CD4-positive, alpha-beta T cell (primary cell): ENCODE measurements around the gene ATG9A. TPM values are rescaled to one million over a fixed set of nuclear protein-coding genes. Genes with fewer than 3 reads are reported as not detected.
A peak's percentile ranks its signal among the peaks of the same experiment; 100 is the strongest.
"Not testable (repeated sequence)": the region's sequence is repeated elsewhere in the genome, so short reads cannot be mapped to it uniquely, and the experiment has no call there.

ENCODE experiments used
- ATAC-seq: fragments of 200-7000 bp; cut with Tn5 transposase; one replicate; pipeline ENCODE4 v1.10.0; 2022; ENCODE audit warnings: mild to moderate bottlenecking; ENCODE audit not compliant: poor library complexity
- CTCF ChIA-PET: fragments of 350-600 bp; sonication (Branson Sonifier 250); formaldehyde crosslinking; loops from one replicate; lab custom pipeline; 2021; ENCODE audit warnings: antibody characterized with exemption, inconsistent platforms; lab: Charles Lee
- POLR2A ChIA-PET: fragments of 350-600 bp; sonication (Branson Sonifier 250); formaldehyde crosslinking; loops from one replicate; lab custom pipeline; 2021; ENCODE audit warnings: antibody characterized with exemption, inconsistent platforms; lab: Charles Lee
- DNase-seq, 14 experiments: peaks; one replicate each; pipeline ENCODE4 v3.0.0-alpha.2; 2013 to 2020; ENCODE audit warnings: mixed read lengths in 2 of 14
- H3K27ac ChIP-seq, 2 donors: one replicate each; pipeline versions ENCODE4 v1.5.1 to v1.7.0; 2013; ENCODE audit warnings: low read length in 2 of 2, low read depth in 1 of 2, mild to moderate bottlenecking in 1 of 2
- H3K27me3 ChIP-seq, 2 experiments: 1 replicate in 1 of 2; 2 replicates in 1 of 2; pipeline versions ENCODE4 v1.6.1 to v1.7.0; 2013; ENCODE audit warnings: low read length in 2 of 2, control low read depth in 1 of 2, mild to moderate bottlenecking in 1 of 2, moderate library complexity in 1 of 2; ENCODE audit not compliant: insufficient read depth in 2 of 2, control insufficient read depth in 1 of 2
- H3K36me3 ChIP-seq: one replicate; pipeline ENCODE4 v1.6.1; 2013; ENCODE audit warnings: low read length, control low read depth; ENCODE audit not compliant: insufficient read depth
- H3K4me1 ChIP-seq: one replicate; pipeline ENCODE4 v1.6.1; 2013; ENCODE audit warnings: low read length, control low read depth; ENCODE audit not compliant: insufficient read depth
- H3K4me3 ChIP-seq: one replicate; pipeline ENCODE4 v1.5.1; 2013; ENCODE audit warnings: mild to moderate bottlenecking, low read length, moderate library complexity
- H3K9me3 ChIP-seq, 2 experiments: 1 replicate in 1 of 2; 2 replicates in 1 of 2; pipeline versions ENCODE4 v1.6.1 to v1.7.0; 2013; ENCODE audit warnings: low read length in 2 of 2, mild to moderate bottlenecking in 2 of 2, control low read depth in 1 of 2, moderate library complexity in 1 of 2; ENCODE audit not compliant: control insufficient read depth in 1 of 2, insufficient read depth in 1 of 2
- H3K27ac Mint-ChIP-seq: one replicate; pipeline ENCODE4 v1.8.0; 2020; ENCODE audit warnings: mixed read lengths
- H3K27me3 Mint-ChIP-seq: one replicate; pipeline ENCODE4 v1.8.0; 2021; ENCODE audit warnings: mixed read lengths
- H3K36me3 Mint-ChIP-seq: one replicate; pipeline ENCODE4 v1.8.0; 2021; ENCODE audit warnings: low read depth, mixed read lengths
- H3K4me1 Mint-ChIP-seq: one replicate; pipeline ENCODE4 v1.8.0; 2021; ENCODE audit warnings: low read depth, mixed read lengths
- H3K4me3 Mint-ChIP-seq: one replicate; pipeline ENCODE4 v1.8.0; 2020; ENCODE audit warnings: mild to moderate bottlenecking, mixed read lengths
- H3K9me3 Mint-ChIP-seq: one replicate; pipeline ENCODE4 v1.8.0; 2020; ENCODE audit warnings: mixed read lengths
- intact Hi-C, 2 experiments: fragments of 100-400 bp; cut with DNase I in 1 of 2; cut with micrococcal nuclease in 1 of 2; formaldehyde crosslinking; loops; one replicate each; pipeline versions ENCODE4 v1.15.1 to v1.9.0; 2023 to 2025; cut with DNase I, micrococcal nuclease
- total RNA-seq, 174 experiments: library from RNA in 2 of 174; stranded (reverse) in 2 of 174; gene quantifications; one replicate each; pipeline ENCODE4 v1.2.3 and lab custom pipeline; 2021 to 2026
- TF ChIP-seq, protein P1 (sequence below): fragments of 200-600 bp; IDR thresholded peaks from one replicate; pipeline ENCODE4 v1.8.0; 2022; ENCODE audit warnings: antibody characterized with exemption, mild to moderate bottlenecking

Gene ATG9A
- total RNA-seq, 2 experiments from 2014 or later: 105 to 106 TPM

DNA sequence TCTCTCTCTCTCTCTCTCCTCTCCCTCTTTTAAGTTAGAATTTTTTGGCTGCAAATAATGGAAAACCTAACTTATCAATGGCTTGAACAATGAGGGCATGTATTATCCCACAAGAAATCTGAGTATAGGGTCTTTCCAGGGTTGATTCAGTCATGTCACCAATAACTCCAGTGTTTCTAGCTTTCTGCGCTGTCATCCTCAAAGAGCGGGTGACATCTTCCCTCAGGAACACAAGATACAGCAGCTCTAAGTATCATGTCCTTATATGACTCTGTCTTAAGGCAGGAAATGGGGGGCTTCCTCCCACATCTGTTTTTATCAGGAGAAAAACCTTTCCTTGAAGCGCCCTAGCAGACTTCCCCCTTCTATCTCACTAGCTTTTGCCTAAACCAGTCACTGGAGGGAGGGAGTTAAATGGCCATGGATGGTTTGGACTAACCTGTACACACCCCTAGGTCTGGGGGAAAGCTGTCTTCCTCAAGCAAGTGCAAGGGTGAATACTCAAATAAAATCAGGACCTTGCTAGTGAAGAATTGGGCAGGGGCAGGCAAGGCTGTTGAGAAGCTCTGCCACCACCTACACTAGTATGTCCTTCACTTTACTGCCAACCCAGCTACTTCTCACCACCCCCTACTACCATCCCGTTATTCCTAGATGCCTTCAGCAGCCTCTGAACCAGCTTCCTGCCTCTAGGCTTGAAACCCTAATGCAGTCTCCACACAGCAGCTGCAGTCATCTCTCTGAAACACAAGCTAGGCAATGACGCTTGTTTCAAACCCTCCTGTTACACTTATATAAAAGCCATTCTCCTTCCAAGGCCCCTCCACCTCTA lies 31.8 kb upstream of the ATG9A start:
- Mint-ChIP-seq H3K4me3 (no peak overlapping the region), H3K4me1 (no peaks in the 10 kb centered on the region), H3K9me3 (no peaks in the 10 kb centered on the region), H3K27me3 (no peaks in the 10 kb centered on the region), H3K36me3 (no peaks in the 10 kb centered on the region), H3K27ac (no peak overlapping the region)
- Histone ChIP-seq H3K36me3 (no peaks in the 10 kb centered on the region), H3K27me3 (no peaks in the 10 kb centered on the region), H3K9me3 (no peaks in the 10 kb centered on the region), H3K4me3 (no peak overlapping the region), H3K27ac (no peak overlapping the region), H3K4me1 (no peaks in the 10 kb centered on the region)
- intact Hi-C loops: no loop called here
- ATAC-seq (no peak), DNase-seq (no peak)
- TF ChIP-seq, protein P1, sequence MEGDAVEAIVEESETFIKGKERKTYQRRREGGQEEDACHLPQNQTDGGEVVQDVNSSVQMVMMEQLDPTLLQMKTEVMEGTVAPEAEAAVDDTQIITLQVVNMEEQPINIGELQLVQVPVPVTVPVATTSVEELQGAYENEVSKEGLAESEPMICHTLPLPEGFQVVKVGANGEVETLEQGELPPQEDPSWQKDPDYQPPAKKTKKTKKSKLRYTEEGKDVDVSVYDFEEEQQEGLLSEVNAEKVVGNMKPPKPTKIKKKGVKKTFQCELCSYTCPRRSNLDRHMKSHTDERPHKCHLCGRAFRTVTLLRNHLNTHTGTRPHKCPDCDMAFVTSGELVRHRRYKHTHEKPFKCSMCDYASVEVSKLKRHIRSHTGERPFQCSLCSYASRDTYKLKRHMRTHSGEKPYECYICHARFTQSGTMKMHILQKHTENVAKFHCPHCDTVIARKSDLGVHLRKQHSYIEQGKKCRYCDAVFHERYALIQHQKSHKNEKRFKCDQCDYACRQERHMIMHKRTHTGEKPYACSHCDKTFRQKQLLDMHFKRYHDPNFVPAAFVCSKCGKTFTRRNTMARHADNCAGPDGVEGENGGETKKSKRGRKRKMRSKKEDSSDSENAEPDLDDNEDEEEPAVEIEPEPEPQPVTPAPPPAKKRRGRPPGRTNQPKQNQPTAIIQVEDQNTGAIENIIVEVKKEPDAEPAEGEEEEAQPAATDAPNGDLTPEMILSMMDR: no peak
- ChIA-PET POLR2A (interaction anchor here (0.8 to 1.2 kb wide), 5 partner anchors 9 to 18 kb away, joined by 3 to 5 read pairs (median 3); partner anchors contain the start of genes DNAJB2, GLB1L, STK16 and TUBA4B), CTCF (interaction anchor here (2.4 to 2.5 kb wide), 2 partner anchors 16 to 34 kb away, joined by 7 to 8 read pairs; no protein-coding TSS in a partner anchor)

GRCh38 chr2:219258942-219259341 lies 29.5 kb upstream of the ATG9A start:
- not testable (repeated sequence) for DNase-seq, H3K27me3 ChIP-seq, H3K4me3 Mint-ChIP-seq, ATAC-seq, H3K27ac ChIP-seq, H3K4me3 ChIP-seq, H3K9me3 ChIP-seq, H3K36me3 ChIP-seq, H3K27ac Mint-ChIP-seq, H3K27me3 Mint-ChIP-seq, H3K36me3 Mint-ChIP-seq, H3K9me3 Mint-ChIP-seq
- H3K4me1 Mint-ChIP-seq: peaks cover 11% of the 10 kb centered on the region
- intact Hi-C loops: loop anchor here in 1 of 2 experiments (10.0 kb wide), 1 partner anchor 694 kb away; the partner anchor contains the start of genes CNOT9 and USP37
- ChIA-PET CTCF (interaction anchor here (0.7 to 8.4 kb wide), 2 partner anchors 20 to 586 kb away, joined by 5 to 50 read pairs; partner anchors contain the start of gene DNAJB2), POLR2A (interaction anchor here (0.9 kb wide), 1 partner anchor 20 kb away, joined by 4 read pairs; the partner anchor contains the start of gene DNAJB2)
- H3K4me1 ChIP-seq: peaks cover 11% of the 10 kb centered on the region

DNA sequence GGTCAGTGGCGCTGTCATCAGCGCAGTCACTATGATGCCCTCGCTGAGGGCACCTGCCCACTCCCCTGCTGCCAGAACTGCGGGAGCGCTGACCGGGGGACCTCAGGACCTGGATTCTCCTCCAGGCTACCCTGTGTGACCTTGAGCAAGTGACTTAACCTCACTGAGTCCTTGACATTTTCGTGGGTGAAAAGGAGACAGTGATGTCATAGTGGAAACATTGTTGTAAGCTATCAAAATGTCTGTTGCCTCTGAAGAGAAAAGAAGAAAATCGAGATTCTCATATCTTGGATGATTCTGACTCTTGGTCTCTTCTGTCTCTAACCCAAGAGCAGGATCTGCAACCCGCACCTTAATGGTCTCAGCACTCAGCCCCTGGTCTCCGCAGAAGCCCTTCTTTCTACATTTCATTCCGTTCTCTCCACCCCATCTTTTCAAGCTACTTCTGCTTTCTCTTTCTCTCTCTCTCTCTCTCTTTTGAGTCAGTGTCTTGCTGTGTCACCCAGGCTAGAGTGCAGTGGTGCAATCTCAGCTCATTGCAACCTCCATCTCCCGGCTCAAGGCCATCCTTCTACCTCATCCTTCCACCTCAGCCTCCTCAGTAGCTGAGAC lies 25.3 kb upstream of the ATG9A start:
- Histone ChIP-seq H3K27ac (peak overlapping the region; percentile 61 to 87), H3K36me3 (peaks cover 23% of the 10 kb centered on the region), H3K27me3 (no peaks in the 10 kb centered on the region), H3K9me3 (no peaks in the 10 kb centered on the region), H3K4me3 (peak overlapping the region; percentile 88), H3K4me1 (peaks cover 42% of the 10 kb centered on the region)
- TF ChIP-seq, protein P1: no peak
- Mint-ChIP-seq H3K9me3 (no peaks in the 10 kb centered on the region), H3K36me3 (peaks cover 46% of the 10 kb centered on the region), H3K4me1 (peaks cover 42% of the 10 kb centered on the region), H3K4me3 (peak overlapping the region; percentile 88), H3K27ac (peak overlapping the region; percentile 96), H3K27me3 (no peaks in the 10 kb centered on the region)
- peak in 10 of 14 experiments; percentile 9 to 78 (median 35) for DNase-seq
- ChIA-PET CTCF (interaction anchor here (1.0 to 8.4 kb wide), 9 partner anchors 20 to 134 kb away, joined by 3 to 97 read pairs (median 5); partner anchors contain the start of genes ANKZF1, ATG9A, DNAJB2 and DNPEP), POLR2A (interaction anchor here (0.6 to 10.1 kb wide), 18 partner anchors 9 to 968 kb away, joined by 3 to 202 read pairs (median 14); partner anchors contain the start of genes ABCB6, ANKZF1, ATG9A and CNPPD1)
- intact Hi-C loops: loop anchor here (1.0 to 10.0 kb wide), 3 partner anchors 25 to 690 kb away; partner anchors contain the start of genes ABCB6 (in 2 of the 2), ANKZF1 (in 1 of the 2), ATG9A (in 1 of the 2) and CNOT9 (in 1 of the 2)
- peak; percentile 44 for ATAC-seq
